Adrenal gland (tissue), 12 donors: ENCODE results near the gene GRB10. TPM values are rescaled to one million over a fixed set of nuclear protein-coding genes. Genes with fewer than 3 reads are reported as not detected.

ENCODE experiments used
- DNase-seq, 7 donors: peaks; one replicate each; pipeline ENCODE4 v3.0.0-alpha.2; 2019 to 2020
- H3K27ac ChIP-seq, 5 donors: fragments of 200-600 bp; sonication (generic) in 4 of 5; 1 replicate in 3 of 5; 2 replicates in 2 of 5; pipeline versions ENCODE4 v1.5.1 to v1.8.0; 2016 to 2020; ENCODE audit warnings: mild to moderate bottlenecking in 1 of 5
- H3K27me3 ChIP-seq: fragments of 200-600 bp; 2 replicates; pipeline ENCODE4 v1.8.0; 2021
- H3K36me3 ChIP-seq, 2 donors: fragments of 200-600 bp; replicated peaks in 1 of 2; 1 replicate in 1 of 2; 2 replicates in 1 of 2; pipeline versions ENCODE4 v1.5.1 to v1.8.0; 2018 to 2022
- H3K4me1 ChIP-seq, 2 donors: fragments of 200-600 bp; replicated peaks in 1 of 2; 1 replicate in 1 of 2; 2 replicates in 1 of 2; pipeline versions ENCODE4 v1.5.1 to v1.8.0; 2018 to 2021
- H3K4me3 ChIP-seq, 4 donors: fragments of 200-600 bp; sonication (generic) in 3 of 4; one replicate each; pipeline ENCODE4 v1.5.1; 2016 to 2018
- H3K9me3 ChIP-seq, 3 donors: fragments of 200-600 bp; sonication (generic) in 1 of 3; replicated peaks in 1 of 3; 1 replicate in 2 of 3; 2 replicates in 1 of 3; pipeline versions ENCODE4 v1.5.1 to v1.8.0; 2016 to 2021
- CTCF ChIP-seq, 6 experiments: fragments of 450-650 bp in 4 of 6; fragments of 200-600 bp in 2 of 6; sonication (generic) in 1 of 6; IDR thresholded peaks; 1 replicate in 5 of 6; 2 replicates in 1 of 6; pipeline versions ENCODE4 v1.5.1 to v1.8.0; 2016 to 2021; ENCODE audit warnings: antibody characterized with exemption in 6 of 6, mild to moderate bottlenecking in 2 of 6, moderate library complexity in 1 of 6
- POLR2A ChIP-seq, 2 donors: fragments of 450-650 bp; IDR thresholded peaks; one replicate each; pipeline ENCODE4 v1.6.1; 2017; ENCODE audit warnings: antibody characterized with exemption in 2 of 2, mild to moderate bottlenecking in 2 of 2, moderate library complexity in 1 of 2
- WGBS, 4 donors: extraction: QIAGEN DNeasy Blood & Tissue Kit in 2 of 4; methylation state at CpG; one replicate each; pipeline versions ENCODE4 v1.1.5 to v1.1.7; 2013 to 2017; 5-methylcytosine and 5-hydroxymethylcytosine counted together
- intact Hi-C, 2 donors: fragments of 100-400 bp; cut with DNase I; formaldehyde crosslinking; loops; one replicate each; pipeline versions ENCODE4 v1.14.1 to v1.15.0; 2022 to 2023
- polyA plus RNA-seq, 3 donors: library from polyadenylated mRNA; stranded (reverse); fragments of 200-250 nt in 2 of 3; fragments of 350-450 nt in 1 of 3; fragmentation: Illumina TruSeq in 1 of 3; extraction: RNeasy Lipid Tissue Mini Kit (QIAGEN cat#74804) in 1 of 3; gene quantifications; one replicate each; pipeline ENCODE4 v1.2.3, GENCODE V29; 2013 to 2014
- total RNA-seq, 9 donors: library from RNA; depleted of rRNA in 4 of 9; stranded (reverse); fragments of >200 nt in 4 of 9; fragments of 120-200 nt in 1 of 9; fragmentation: NEBNext Ultra II Directional in 1 of 9; extraction: Animal tissue kit (Norgen Biotek cat#: 25700) in 1 of 9; gene quantifications; one replicate each; pipeline versions ENCODE4 v1.1.0 to v1.2.4, GENCODE V29; 2013 to 2023
- donor health status: healthy with polysubstance abuse.
- donor health status: Bipolar disorder and iron deficiency.
- donor health status: DM: yes; HTN: yes; CAD: no.
- donor health status: DM: no; HTN: no; CAD: no.
- donor health status: DM: no; HTN: no; CAD: no.
- donor health status: DM: yes; HTN: yes; CAD: no.

Gene GRB10
- total and polyA plus RNA-seq, 12 donors: 33.5 to 158 (median 67.3) TPM

GRCh38 chr7:50709151-50709550 is 73.5 kb downstream of the GRB10 start:
- Histone ChIP-seq H3K9me3 (no peaks in the 10 kb centered on the region), H3K36me3 (no peaks in the 10 kb centered on the region), H3K27ac (no peak overlapping the region), H3K27me3 (no peaks in the 10 kb centered on the region), H3K4me1 (peaks cover 0 to 47% of the 10 kb centered on the region in 2 donors), H3K4me3 (no peak overlapping the region)
- intact Hi-C loops: no loop called here
- WGBS, 4 donors: 82 to 95% (median 88%) methylated on average over 7 of the region's 7 CpGs
- no peak for TF ChIP-seq CTCF (IDR thresholded peaks at IDR 0.05)
- no peak for TF ChIP-seq POLR2A (IDR thresholded peaks at IDR 0.05)
- peak in 1 of 7 donors; percentile 27 for DNase-seq

- intact Hi-C loops: no loop called here
- H3K9me3 ChIP-seq: no peaks in the 10 kb centered on the region
- no peak overlapping the region for H3K4me3 ChIP-seq
- TF ChIP-seq POLR2A (IDR thresholded peaks at IDR 0.05): no peak
- 86 to 89% (median 88%) methylated on average over 8 to 9 of the region's 9 CpGs for WGBS, 4 donors
- DNase-seq: peak in 1 of 7 donors; percentile 38
- peaks cover 0 to 37% of the 10 kb centered on the region in 2 donors for H3K4me1 ChIP-seq
- peaks cover 0 to 10% of the 10 kb centered on the region in 2 donors for H3K36me3 ChIP-seq
- H3K27ac ChIP-seq: no peak overlapping the region
- no peaks in the 10 kb centered on the region for H3K27me3 ChIP-seq
Observed at GRCh38 chr7:50707236-50708006, 75.3 kb downstream of the GRB10 start.

- TF ChIP-seq POLR2A (IDR thresholded peaks at IDR 0.05) (no peak), CTCF (IDR thresholded peaks at IDR 0.05) (no peak)
- H3K27ac ChIP-seq: no peak overlapping the region
Observed at GRCh38 chr7:50706469-50706937, 76.2 kb downstream of the GRB10 start.

GRCh38 chr7:50704844-50705243 is 77.9 kb downstream of the GRB10 start:
- TF ChIP-seq CTCF (IDR thresholded peaks at IDR 0.05): no peak
- TF ChIP-seq POLR2A (IDR thresholded peaks at IDR 0.05): no peak
- WGBS, 4 donors: 91 to 98% (median 95%) methylated on average over 6 of the region's 6 CpGs

More at GRCh38 chr7:50706469-50706937, 76.2 kb downstream of the GRB10 start:
- Histone ChIP-seq H3K36me3 (peaks cover 0 to 15% of the 10 kb centered on the region in 2 donors), H3K9me3 (no peaks in the 10 kb centered on the region), H3K27me3 (no peaks in the 10 kb centered on the region), H3K4me3 (no peak overlapping the region), H3K4me1 (peaks cover 0 to 28% of the 10 kb centered on the region in 2 donors)
- intact Hi-C loops: no loop called here
- WGBS, 4 donors: 87 to 94% (median 90%) methylated on average over 5 of the region's 5 CpGs
- DNase-seq: peak in 1 of 7 donors; percentile 35

More at GRCh38 chr7:50704844-50705243, 77.9 kb downstream of the GRB10 start:
- Histone ChIP-seq H3K9me3 (no peaks in the 10 kb centered on the region), H3K27ac (no peak overlapping the region), H3K4me3 (no peak overlapping the region), H3K36me3 (peaks cover 0 to 15% of the 10 kb centered on the region in 2 donors), H3K27me3 (no peaks in the 10 kb centered on the region), H3K4me1 (peaks cover 0 to 27% of the 10 kb centered on the region in 2 donors)
- intact Hi-C loops: no loop called here
- peak in 1 of 7 donors; percentile 30 for DNase-seq
